Panc1 (cell line): ENCODE data around the gene MRAS. TPM values are rescaled to one million over a fixed set of nuclear protein-coding genes. Genes with fewer than 3 reads are reported as not detected.

Experiments
- ATAC-seq: fragments of 200-7000 bp; cut with Tn5 transposase; 2 replicates; pipeline ENCODE4 v1.9.1; 2020; ENCODE audit warnings: mild to moderate bottlenecking, moderate library complexity
- BruUV-seq: library from RNA; stranded (reverse); fragments of 400-500 nt; replicated peaks from 2 replicates; lab custom pipeline; 2021; lab: Mats Ljungman, UMichigan
- CTCF ChIA-PET: fragments of 300-600 bp; sonication (Branson Sonifier 250); formaldehyde crosslinking; loops from one replicate; lab custom pipeline; 2022; ENCODE audit warnings: antibody characterized with exemption; lab: Charles Lee
- POLR2A ChIA-PET: fragments of 300-600 bp; sonication (Branson Sonifier 250); formaldehyde crosslinking; loops from one replicate; lab custom pipeline; 2022; ENCODE audit warnings: antibody characterized with exemption; lab: Charles Lee
- DNase-seq: peaks from one replicate; pipeline ENCODE4 v3.0.0-alpha.2; 2010; ENCODE audit warnings: low read depth, low spot score
- H3K27ac ChIP-seq: 2 replicates; pipeline ENCODE4 v1.5.1; 2011; ENCODE audit warnings: mild to moderate bottlenecking, low read length, inconsistent platforms
- H3K27me3 ChIP-seq: fragments of 200-500 bp; sonication (Bioruptor generic); 2 replicates; pipeline ENCODE4 v1.6.0; 2014; ENCODE audit warnings: low read length, inconsistent platforms; ENCODE audit not compliant: control insufficient read depth, insufficient read depth
- H3K36me3 ChIP-seq: fragments of 200-500 bp; sonication (Bioruptor generic); 2 replicates; pipeline ENCODE4 v1.5.1; 2014; ENCODE audit warnings: inconsistent platforms, mild to moderate bottlenecking, low read length, moderate library complexity; ENCODE audit not compliant: control insufficient read depth, insufficient read depth
- H3K4me1 ChIP-seq: 2 replicates; pipeline ENCODE4 v1.5.1; 2011; ENCODE audit warnings: inconsistent platforms, mild to moderate bottlenecking, low read length, moderate library complexity; ENCODE audit not compliant: control insufficient read depth, insufficient read depth
- H3K4me3 ChIP-seq, 2 experiments: 2 replicates each; pipeline ENCODE4 v1.5.1; 2011 to 2012; ENCODE audit warnings: low read depth in 2 of 2, low read length in 2 of 2, mild to moderate bottlenecking in 2 of 2, inconsistent platforms in 1 of 2, moderate library complexity in 1 of 2
- H3K9me3 ChIP-seq: fragments of 200-500 bp; sonication (Bioruptor generic); 2 replicates; pipeline ENCODE4 v1.5.1; 2014; ENCODE audit warnings: low read depth, mild to moderate bottlenecking, inconsistent platforms, low read length, moderate library complexity; ENCODE audit not compliant: control insufficient read depth, insufficient read depth
- POLR2AphosphoS5 ChIP-seq: IDR thresholded peaks from 2 replicates; pipeline ENCODE4 v1.6.1; 2012; ENCODE audit warnings: mild to moderate bottlenecking, low read depth, low read length, moderate library complexity
- SIN3A ChIP-seq: IDR thresholded peaks from 2 replicates; pipeline ENCODE4 v1.6.1; 2012; ENCODE audit warnings: low read depth, mild to moderate bottlenecking, low read length, moderate library complexity, borderline replicate concordance; ENCODE audit not compliant: insufficient read depth
- TCF7L2 ChIP-seq: IDR thresholded peaks from 2 replicates; pipeline ENCODE4 v1.6.1; 2011; ENCODE audit warnings: mild to moderate bottlenecking, low read depth, low read length, inconsistent platforms
- in situ Hi-C: cut with HindIII; loops from 2 replicates; pipeline ENCODE4 v1.10.0; 2016; ENCODE audit warnings: low sequenced_read_pairs, low pct_unique_long_range_greater_than_20kb
- intact Hi-C: fragments of 100-400 bp; cut with micrococcal nuclease; formaldehyde crosslinking; loops from one replicate; pipeline ENCODE4 v1.10.0; 2022; ENCODE audit not compliant: unreplicated experiment
- total RNA-seq: library from RNA; stranded (reverse); gene quantifications from one replicate; pipeline ENCODE4 v1.2.1, GENCODE V29; 2021; ENCODE audit not compliant: unreplicated experiment
- TF ChIP-seq, protein P1 (sequence below), 2 experiments: IDR thresholded peaks; 2 replicates each; pipeline ENCODE4 v1.6.1; 2011 to 2012; ENCODE audit warnings: low read depth in 2 of 2, control low read depth in 1 of 2, low read length in 1 of 2, mild to moderate bottlenecking in 1 of 2, moderate library complexity in 1 of 2; ENCODE audit not compliant: insufficient read depth in 1 of 2
- TF ChIP-seq, protein P2 (sequence below): fragments of 450-650 bp; IDR thresholded peaks from 2 replicates; pipeline ENCODE4 v1.5.1; 2017; ENCODE audit warnings: mild to moderate bottlenecking

The MRAS gene
- total RNA-seq, 1 experiment from 2014 or later, result 14.2 TPM

DNA sequence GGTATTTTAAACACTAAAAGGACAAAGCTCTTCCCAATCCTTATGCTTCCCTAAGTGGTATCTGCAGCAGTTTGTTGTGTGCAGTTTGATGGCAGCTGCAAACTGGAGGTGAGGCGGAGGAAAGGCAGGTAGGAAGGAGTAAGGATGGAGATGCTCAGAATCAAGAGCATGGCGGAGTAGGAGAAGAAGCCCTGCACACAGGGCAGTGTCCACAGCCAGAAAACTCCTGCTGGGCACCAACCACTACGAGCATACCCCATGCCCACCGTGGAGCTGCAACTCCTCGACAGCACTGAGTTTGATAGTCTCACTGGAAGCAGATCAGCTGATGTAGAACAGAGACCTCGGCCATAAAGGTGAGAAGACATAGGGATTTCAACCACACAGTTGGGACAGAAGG, 55.7 kb downstream of the MRAS start:
- no TSS peak for BruUV-seq
- intact Hi-C loops, result loop anchor here (10.0 kb wide), 1 partner anchor 69 kb away; no protein-coding TSS in a partner anchor
- no peak overlapping the region for H3K27ac ChIP-seq
- CTCF ChIA-PET, result no interaction called here
- H3K4me3 ChIP-seq, result no peak overlapping the region
- no peaks in the 10 kb centered on the region for H3K9me3 ChIP-seq
- H3K4me1 ChIP-seq, result no peaks in the 10 kb centered on the region
- H3K27me3 ChIP-seq, result no peaks in the 10 kb centered on the region
- TF ChIP-seq, protein P1, sequence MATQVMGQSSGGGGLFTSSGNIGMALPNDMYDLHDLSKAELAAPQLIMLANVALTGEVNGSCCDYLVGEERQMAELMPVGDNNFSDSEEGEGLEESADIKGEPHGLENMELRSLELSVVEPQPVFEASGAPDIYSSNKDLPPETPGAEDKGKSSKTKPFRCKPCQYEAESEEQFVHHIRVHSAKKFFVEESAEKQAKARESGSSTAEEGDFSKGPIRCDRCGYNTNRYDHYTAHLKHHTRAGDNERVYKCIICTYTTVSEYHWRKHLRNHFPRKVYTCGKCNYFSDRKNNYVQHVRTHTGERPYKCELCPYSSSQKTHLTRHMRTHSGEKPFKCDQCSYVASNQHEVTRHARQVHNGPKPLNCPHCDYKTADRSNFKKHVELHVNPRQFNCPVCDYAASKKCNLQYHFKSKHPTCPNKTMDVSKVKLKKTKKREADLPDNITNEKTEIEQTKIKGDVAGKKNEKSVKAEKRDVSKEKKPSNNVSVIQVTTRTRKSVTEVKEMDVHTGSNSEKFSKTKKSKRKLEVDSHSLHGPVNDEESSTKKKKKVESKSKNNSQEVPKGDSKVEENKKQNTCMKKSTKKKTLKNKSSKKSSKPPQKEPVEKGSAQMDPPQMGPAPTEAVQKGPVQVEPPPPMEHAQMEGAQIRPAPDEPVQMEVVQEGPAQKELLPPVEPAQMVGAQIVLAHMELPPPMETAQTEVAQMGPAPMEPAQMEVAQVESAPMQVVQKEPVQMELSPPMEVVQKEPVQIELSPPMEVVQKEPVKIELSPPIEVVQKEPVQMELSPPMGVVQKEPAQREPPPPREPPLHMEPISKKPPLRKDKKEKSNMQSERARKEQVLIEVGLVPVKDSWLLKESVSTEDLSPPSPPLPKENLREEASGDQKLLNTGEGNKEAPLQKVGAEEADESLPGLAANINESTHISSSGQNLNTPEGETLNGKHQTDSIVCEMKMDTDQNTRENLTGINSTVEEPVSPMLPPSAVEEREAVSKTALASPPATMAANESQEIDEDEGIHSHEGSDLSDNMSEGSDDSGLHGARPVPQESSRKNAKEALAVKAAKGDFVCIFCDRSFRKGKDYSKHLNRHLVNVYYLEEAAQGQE (IDR thresholded peaks at IDR 0.05; ENCODE audit: insufficient read depth in 1 of 2, low read depth in 2 of 2, low read length in 1 of 2), result no peak
- TF ChIP-seq TCF7L2 (no peak), POLR2AphosphoS5 (no peak), SIN3A (no peak)
- TF ChIP-seq, protein P2, sequence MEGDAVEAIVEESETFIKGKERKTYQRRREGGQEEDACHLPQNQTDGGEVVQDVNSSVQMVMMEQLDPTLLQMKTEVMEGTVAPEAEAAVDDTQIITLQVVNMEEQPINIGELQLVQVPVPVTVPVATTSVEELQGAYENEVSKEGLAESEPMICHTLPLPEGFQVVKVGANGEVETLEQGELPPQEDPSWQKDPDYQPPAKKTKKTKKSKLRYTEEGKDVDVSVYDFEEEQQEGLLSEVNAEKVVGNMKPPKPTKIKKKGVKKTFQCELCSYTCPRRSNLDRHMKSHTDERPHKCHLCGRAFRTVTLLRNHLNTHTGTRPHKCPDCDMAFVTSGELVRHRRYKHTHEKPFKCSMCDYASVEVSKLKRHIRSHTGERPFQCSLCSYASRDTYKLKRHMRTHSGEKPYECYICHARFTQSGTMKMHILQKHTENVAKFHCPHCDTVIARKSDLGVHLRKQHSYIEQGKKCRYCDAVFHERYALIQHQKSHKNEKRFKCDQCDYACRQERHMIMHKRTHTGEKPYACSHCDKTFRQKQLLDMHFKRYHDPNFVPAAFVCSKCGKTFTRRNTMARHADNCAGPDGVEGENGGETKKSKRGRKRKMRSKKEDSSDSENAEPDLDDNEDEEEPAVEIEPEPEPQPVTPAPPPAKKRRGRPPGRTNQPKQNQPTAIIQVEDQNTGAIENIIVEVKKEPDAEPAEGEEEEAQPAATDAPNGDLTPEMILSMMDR, result no peak
- H3K36me3 ChIP-seq, result no peaks in the 10 kb centered on the region
- POLR2A ChIA-PET, result no interaction called here
- DNase-seq (no peak), ATAC-seq (no peak)
- in situ Hi-C loops, result no loop called here

- BruUV-seq, result no TSS peak
- intact Hi-C loops (loop anchor here (10.0 kb wide), 1 partner anchor 70 kb away; no protein-coding TSS in a partner anchor), in situ Hi-C loops (no loop called here)
- H3K4me3 ChIP-seq, result no peak overlapping the region
- POLR2A ChIA-PET, result no interaction called here
- no peaks in the 10 kb centered on the region for H3K36me3 ChIP-seq
- CTCF ChIA-PET, result no interaction called here
- no peaks in the 10 kb centered on the region for H3K9me3 ChIP-seq
- no peaks in the 10 kb centered on the region for H3K4me1 ChIP-seq
- no peaks in the 10 kb centered on the region for H3K27me3 ChIP-seq
- TF ChIP-seq SIN3A, result no peak
- TF ChIP-seq TCF7L2, result no peak
- no peak for TF ChIP-seq POLR2AphosphoS5
- TF ChIP-seq, protein P1 (IDR thresholded peaks at IDR 0.05; ENCODE audit: insufficient read depth in 1 of 2, low read depth in 2 of 2, low read length in 1 of 2), result no peak
- TF ChIP-seq, protein P2, result no peak
- no peak overlapping the region for H3K27ac ChIP-seq
- ATAC-seq, result no peak
- no peak for DNase-seq
Measured at GRCh38 chr3:138405001-138405400, 56.6 kb downstream of the MRAS start.
